Mesothelial cell of epicardium (in vitro differentiated cells): ENCODE data around the gene WBP11. TPM values are rescaled to one million over a fixed set of nuclear protein-coding genes. Genes with fewer than 3 reads are reported as not detected.
A peak's percentile ranks its signal among the peaks of the same experiment; 100 is the strongest.

Experiments
- DNase-seq, 2 experiments: peaks; one replicate each; pipeline ENCODE4 v3.0.0; 2021; ENCODE audit warnings: low spot score in 2 of 2; ENCODE audit not compliant: unreplicated experiment in 2 of 2
- H3K27ac Mint-ChIP-seq: 2 replicates; pipeline ENCODE4 v1.8.0; 2021; ENCODE audit warnings: mixed read lengths
- H3K27me3 Mint-ChIP-seq: 2 replicates; pipeline ENCODE4 v1.8.0; 2021; ENCODE audit warnings: low read depth, mixed read lengths
- H3K36me3 Mint-ChIP-seq: 2 replicates; pipeline ENCODE4 v1.8.0; 2021; ENCODE audit warnings: mixed read lengths
- H3K4me1 Mint-ChIP-seq: 2 replicates; pipeline ENCODE4 v1.8.0; 2021; ENCODE audit warnings: mixed read lengths
- H3K4me3 Mint-ChIP-seq: 2 replicates; pipeline ENCODE4 v1.8.0; 2021; ENCODE audit warnings: mild to moderate bottlenecking, moderate library complexity, mixed read lengths
- H3K9me3 Mint-ChIP-seq: 2 replicates; pipeline ENCODE4 v1.8.0; 2021; ENCODE audit warnings: mixed read lengths
- total RNA-seq: library from RNA; stranded (reverse); gene quantifications from 3 replicates; pipeline ENCODE4 v1.2.1, GENCODE V29; 2021
- TF ChIP-seq, protein P1 (sequence below): fragments of 200-600 bp; sonication (generic); IDR thresholded peaks from one replicate; pipeline ENCODE4 v1.5.0; 2021; ENCODE audit warnings: antibody characterized with exemption; ENCODE audit not compliant: unreplicated experiment

The WBP11 gene
- total RNA-seq, 1 donor from 2014 or later = 72.8 TPM

DNA sequence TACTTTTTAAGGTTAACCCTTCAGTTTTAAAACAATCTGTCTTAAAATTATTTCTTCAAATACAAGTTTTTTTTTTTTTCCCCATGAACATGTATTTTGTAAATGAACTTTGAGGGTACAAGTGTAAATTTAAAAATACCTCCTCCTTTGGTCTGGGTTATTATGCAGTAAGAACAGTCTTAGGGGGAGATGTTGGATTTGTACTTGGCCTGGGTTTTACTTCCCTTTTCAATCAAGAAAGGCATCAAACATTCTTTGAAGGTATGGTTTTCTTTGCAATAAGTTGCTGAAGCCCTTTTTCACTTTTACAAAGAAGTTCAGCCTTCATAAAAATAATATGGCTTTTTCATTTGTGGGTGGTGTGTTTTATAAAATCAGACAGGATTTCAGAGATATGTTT lies 20.5 kb downstream of the WBP11 start:
- TF ChIP-seq, protein P1, sequence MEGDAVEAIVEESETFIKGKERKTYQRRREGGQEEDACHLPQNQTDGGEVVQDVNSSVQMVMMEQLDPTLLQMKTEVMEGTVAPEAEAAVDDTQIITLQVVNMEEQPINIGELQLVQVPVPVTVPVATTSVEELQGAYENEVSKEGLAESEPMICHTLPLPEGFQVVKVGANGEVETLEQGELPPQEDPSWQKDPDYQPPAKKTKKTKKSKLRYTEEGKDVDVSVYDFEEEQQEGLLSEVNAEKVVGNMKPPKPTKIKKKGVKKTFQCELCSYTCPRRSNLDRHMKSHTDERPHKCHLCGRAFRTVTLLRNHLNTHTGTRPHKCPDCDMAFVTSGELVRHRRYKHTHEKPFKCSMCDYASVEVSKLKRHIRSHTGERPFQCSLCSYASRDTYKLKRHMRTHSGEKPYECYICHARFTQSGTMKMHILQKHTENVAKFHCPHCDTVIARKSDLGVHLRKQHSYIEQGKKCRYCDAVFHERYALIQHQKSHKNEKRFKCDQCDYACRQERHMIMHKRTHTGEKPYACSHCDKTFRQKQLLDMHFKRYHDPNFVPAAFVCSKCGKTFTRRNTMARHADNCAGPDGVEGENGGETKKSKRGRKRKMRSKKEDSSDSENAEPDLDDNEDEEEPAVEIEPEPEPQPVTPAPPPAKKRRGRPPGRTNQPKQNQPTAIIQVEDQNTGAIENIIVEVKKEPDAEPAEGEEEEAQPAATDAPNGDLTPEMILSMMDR = no peak
- no peak for DNase-seq
- H3K4me3 Mint-ChIP-seq = no peak overlapping the region
- H3K27me3 Mint-ChIP-seq = no peaks in the 10 kb centered on the region
- H3K9me3 Mint-ChIP-seq = no peaks in the 10 kb centered on the region
- peaks cover 3% of the 10 kb centered on the region for H3K4me1 Mint-ChIP-seq
- no peak overlapping the region for H3K27ac Mint-ChIP-seq
- H3K36me3 Mint-ChIP-seq = peaks cover 17% of the 10 kb centered on the region

DNA sequence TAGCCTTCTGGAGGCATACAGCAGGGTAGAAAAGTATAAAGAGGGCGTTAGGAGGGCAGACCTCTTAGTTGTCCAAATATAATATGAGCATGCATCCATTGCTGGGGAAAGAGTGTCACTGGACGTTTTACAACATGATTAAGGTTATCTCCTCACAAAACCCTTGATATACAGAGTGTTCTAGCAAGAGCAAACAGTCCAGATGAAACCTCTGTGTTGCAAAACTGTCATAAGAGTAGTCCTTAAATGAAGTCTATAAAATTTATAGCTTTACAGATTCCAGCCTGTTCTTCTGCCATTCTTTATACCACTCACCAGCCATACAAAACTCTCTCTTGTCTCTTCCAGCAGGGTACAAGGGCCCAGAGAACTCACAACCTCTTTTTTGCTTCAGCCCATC lies 21.7 kb downstream of the WBP11 start:
- TF ChIP-seq, protein P1 = no peak
- peaks cover 6% of the 10 kb centered on the region for H3K36me3 Mint-ChIP-seq
- peaks cover 14% of the 10 kb centered on the region for H3K4me1 Mint-ChIP-seq
- H3K9me3 Mint-ChIP-seq = no peaks in the 10 kb centered on the region
- no peak overlapping the region for H3K4me3 Mint-ChIP-seq
- no peak overlapping the region for H3K27ac Mint-ChIP-seq
- DNase-seq = no peak
- H3K27me3 Mint-ChIP-seq = no peaks in the 10 kb centered on the region

DNA sequence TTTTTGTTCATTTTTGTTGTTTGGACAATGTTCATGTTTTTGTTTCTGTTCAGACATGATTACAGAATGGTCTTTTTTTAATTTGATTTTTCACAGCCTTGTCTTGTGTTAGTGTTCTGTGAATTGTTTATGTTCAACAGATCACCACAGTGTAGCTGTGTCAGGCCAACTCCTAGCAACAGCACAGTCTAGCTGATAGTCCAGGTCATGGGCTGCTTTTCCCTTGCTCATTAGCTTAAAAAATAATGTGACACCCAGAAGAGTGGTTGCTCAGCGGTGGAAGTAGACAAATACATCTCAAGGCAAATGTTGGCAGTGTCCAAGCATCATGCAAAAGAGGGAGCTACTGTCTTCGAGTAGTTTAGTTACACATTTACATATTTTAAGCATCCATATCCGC lies 22.4 kb downstream of the WBP11 start:
- H3K9me3 Mint-ChIP-seq = no peaks in the 10 kb centered on the region
- H3K36me3 Mint-ChIP-seq = peaks cover 6% of the 10 kb centered on the region
- no peak overlapping the region for H3K4me3 Mint-ChIP-seq
- no peaks in the 10 kb centered on the region for H3K27me3 Mint-ChIP-seq
- H3K27ac Mint-ChIP-seq = no peak overlapping the region
- no peak for DNase-seq
- TF ChIP-seq, protein P1 = no peak
- H3K4me1 Mint-ChIP-seq = peaks cover 21% of the 10 kb centered on the region

DNA sequence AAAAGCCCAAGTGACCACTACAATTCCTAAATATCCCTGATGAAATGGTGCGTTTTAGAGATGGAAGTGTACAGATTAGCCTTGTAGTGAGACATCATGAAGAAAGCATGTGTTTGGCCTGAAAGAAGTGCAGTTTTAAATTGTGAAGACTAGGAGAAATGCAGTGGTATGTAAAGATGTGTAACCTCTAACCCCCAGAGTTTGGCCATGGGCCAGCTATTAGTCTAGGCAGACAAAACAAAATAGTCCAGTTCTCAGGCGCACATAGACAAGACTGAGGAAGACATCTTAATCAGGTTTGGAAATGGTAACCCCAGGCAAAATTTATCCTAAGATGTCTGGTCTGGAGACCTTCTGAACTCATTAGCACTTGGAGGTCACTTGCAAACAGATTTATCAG lies 23.4 kb downstream of the WBP11 start:
- peaks cover 5% of the 10 kb centered on the region for H3K36me3 Mint-ChIP-seq
- no peak overlapping the region for H3K4me3 Mint-ChIP-seq
- no peaks in the 10 kb centered on the region for H3K9me3 Mint-ChIP-seq
- H3K4me1 Mint-ChIP-seq = peaks cover 29% of the 10 kb centered on the region
- no peaks in the 10 kb centered on the region for H3K27me3 Mint-ChIP-seq
- H3K27ac Mint-ChIP-seq = no peak overlapping the region
- TF ChIP-seq, protein P1 = no peak
- no peak for DNase-seq

DNA sequence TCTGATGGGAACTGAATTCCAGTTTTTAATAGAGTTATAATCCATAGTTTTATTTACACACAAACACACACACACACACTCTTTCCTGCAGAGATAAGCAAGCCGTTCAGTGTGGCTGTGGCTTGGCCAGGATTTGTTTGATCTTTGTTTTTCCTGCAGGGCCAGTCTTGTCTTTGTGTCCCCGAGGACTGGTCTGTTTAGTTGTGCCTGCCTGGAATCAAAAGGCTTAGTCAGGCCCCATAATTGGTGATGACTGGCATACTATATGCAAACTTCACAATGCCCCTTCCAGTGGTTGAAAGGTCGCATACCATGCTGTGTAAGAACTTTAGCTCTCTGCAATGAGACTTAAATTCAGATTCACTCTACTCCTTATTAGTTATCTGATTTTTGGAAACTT lies 26.0 kb downstream of the WBP11 start:
- peaks cover 36% of the 10 kb centered on the region for H3K4me1 Mint-ChIP-seq
- TF ChIP-seq, protein P1 = no peak
- peak overlapping the region; percentile 98 for H3K27ac Mint-ChIP-seq
- H3K36me3 Mint-ChIP-seq = no peaks in the 10 kb centered on the region
- H3K4me3 Mint-ChIP-seq = no peak overlapping the region
- no peaks in the 10 kb centered on the region for H3K27me3 Mint-ChIP-seq
- no peaks in the 10 kb centered on the region for H3K9me3 Mint-ChIP-seq
- no peak for DNase-seq
